Nephron (organoid): Measurements from ENCODE around the gene PFKP.

Experiments
- H3K27ac Mint-ChIP-seq, 3 experiments: 2 replicates each; pipeline ENCODE4 v1.8.0; 2020; ENCODE audit warnings: mixed read lengths in 3 of 3, mild to moderate bottlenecking in 2 of 3, moderate library complexity in 1 of 3
- H3K27me3 Mint-ChIP-seq: 2 replicates; pipeline ENCODE4 v1.8.0; 2021; ENCODE audit warnings: low read depth, mild to moderate bottlenecking, moderate library complexity, mixed read lengths
- H3K36me3 Mint-ChIP-seq: 2 replicates; pipeline ENCODE4 v1.8.0; 2020; ENCODE audit warnings: low read depth, mixed read lengths
- H3K4me1 Mint-ChIP-seq: 2 replicates; pipeline ENCODE4 v1.8.0; 2020; ENCODE audit warnings: mixed read lengths
- H3K4me3 Mint-ChIP-seq, 3 experiments: 2 replicates each; pipeline ENCODE4 v1.8.0; 2020; ENCODE audit warnings: mild to moderate bottlenecking in 3 of 3, mixed read lengths in 3 of 3, moderate library complexity in 2 of 3
- H3K9me3 Mint-ChIP-seq: 2 replicates; pipeline ENCODE4 v1.8.0; 2020; ENCODE audit warnings: mixed read lengths
- CTCF ChIP-seq, 3 experiments: fragments of 200-600 bp; sonication (generic); IDR thresholded peaks; one replicate each; pipeline ENCODE4 v1.5.0; 2021; ENCODE audit warnings: antibody characterized with exemption in 3 of 3; ENCODE audit not compliant: unreplicated experiment in 3 of 3

Gene PFKP

GRCh38 chr10:3179174-3179573 lies 111.8 kb downstream of the PFKP start:
- no peak overlapping the region for H3K4me3 Mint-ChIP-seq
- H3K9me3 Mint-ChIP-seq: peaks cover 3% of the 10 kb centered on the region
- no peaks in the 10 kb centered on the region for H3K36me3 Mint-ChIP-seq
- TF ChIP-seq CTCF (IDR thresholded peaks at IDR 0.05; ENCODE audit: unreplicated experiment in 3 of 3): no peak
- H3K27ac Mint-ChIP-seq: no peak overlapping the region
- H3K27me3 Mint-ChIP-seq: peaks cover 8% of the 10 kb centered on the region
- no peaks in the 10 kb centered on the region for H3K4me1 Mint-ChIP-seq

- H3K9me3 Mint-ChIP-seq: peaks cover 7% of the 10 kb centered on the region
These were observed 113.1 kb downstream of the PFKP start for GRCh38 chr10:3180355-3181025.

GRCh38 chr10:3185386-3185785 lies 118.0 kb downstream of the PFKP start:
- Mint-ChIP-seq H3K27me3 (peaks cover 10% of the 10 kb centered on the region), H3K9me3 (peaks cover 3% of the 10 kb centered on the region), H3K27ac (no peak overlapping the region), H3K36me3 (no peaks in the 10 kb centered on the region), H3K4me1 (no peaks in the 10 kb centered on the region), H3K4me3 (no peak overlapping the region)
- TF ChIP-seq CTCF (IDR thresholded peaks at IDR 0.05; ENCODE audit: unreplicated experiment in 3 of 3): no peak

More at GRCh38 chr10:3180355-3181025, 113.1 kb downstream of the PFKP start:
- no peak overlapping the region for H3K4me3 Mint-ChIP-seq
- H3K27me3 Mint-ChIP-seq: peaks cover 5% of the 10 kb centered on the region
- H3K27ac Mint-ChIP-seq: no peak overlapping the region
- TF ChIP-seq CTCF (IDR thresholded peaks at IDR 0.05; ENCODE audit: unreplicated experiment in 3 of 3): no peak
- no peaks in the 10 kb centered on the region for H3K4me1 Mint-ChIP-seq
- H3K36me3 Mint-ChIP-seq: no peaks in the 10 kb centered on the region

- Mint-ChIP-seq H3K36me3 (no peaks in the 10 kb centered on the region), H3K9me3 (peaks cover 3% of the 10 kb centered on the region), H3K4me3 (no peak overlapping the region), H3K27me3 (peaks cover 10% of the 10 kb centered on the region), H3K27ac (no peak overlapping the region), H3K4me1 (no peaks in the 10 kb centered on the region)
- TF ChIP-seq CTCF (IDR thresholded peaks at IDR 0.05; ENCODE audit: unreplicated experiment in 3 of 3): no peak
These were observed 119.0 kb downstream of the PFKP start for GRCh38 chr10:3186368-3186767.
